H1 (cell line): Measurements from ENCODE around the gene ZNF730.

Experiments used
- HDAC2 ChIP-seq, 2 experiments: fragments of 300-600 bp in 1 of 2; sonication (generic) in 1 of 2; IDR thresholded peaks; 2 replicates each; pipeline ENCODE4 v1.6.1; 2011 to 2012; ENCODE audit warnings: low read depth in 2 of 2, low read length in 2 of 2, mild to moderate bottlenecking in 2 of 2, moderate library complexity in 2 of 2, borderline replicate concordance in 1 of 2, inconsistent platforms in 1 of 2
- POLR2A ChIP-seq, 2 experiments: IDR thresholded peaks; 1 replicate in 1 of 2; 2 replicates in 1 of 2; pipeline ENCODE4 v1.6.1; 2011; ENCODE audit warnings: low read depth in 2 of 2, low read length in 2 of 2, mild to moderate bottlenecking in 2 of 2; ENCODE audit errors: control extremely low read depth in 1 of 2
- POLR2AphosphoS5 ChIP-seq: IDR thresholded peaks from 2 replicates; pipeline ENCODE4 v1.6.1; 2011; ENCODE audit warnings: low read depth, low read length
- SIX5 ChIP-seq: IDR thresholded peaks from 2 replicates; pipeline ENCODE4 v1.6.1; 2011; ENCODE audit warnings: mild to moderate bottlenecking, low read depth, low read length
- TF ChIP-seq, protein P1 (sequence below), 3 experiments: IDR thresholded peaks; 1 replicate in 2 of 3; 2 replicates in 1 of 3; pipeline versions ENCODE4 v1.5.1 to v1.6.1; 2011; ENCODE audit warnings: low read length in 3 of 3, mild to moderate bottlenecking in 3 of 3, inconsistent platforms in 2 of 3, low read depth in 1 of 3, moderate library complexity in 1 of 3; ENCODE audit not compliant: insufficient read depth in 1 of 3; ENCODE audit errors: control extremely low read depth in 1 of 3
- TF ChIP-seq, protein P2 (sequence below): IDR thresholded peaks from 2 replicates; pipeline ENCODE4 v1.6.1; 2012; ENCODE audit warnings: inconsistent platforms

GRCh38 chr19:23098988-23099387, 17.8 kb upstream of the ZNF730 start:
- TF ChIP-seq HDAC2 (IDR thresholded peaks at IDR 0.05; ENCODE audit: borderline replicate concordance in 1 of 2, low read depth in 2 of 2, low read length in 2 of 2) = no peak
- TF ChIP-seq SIX5 = no peak
- TF ChIP-seq, protein P1, sequence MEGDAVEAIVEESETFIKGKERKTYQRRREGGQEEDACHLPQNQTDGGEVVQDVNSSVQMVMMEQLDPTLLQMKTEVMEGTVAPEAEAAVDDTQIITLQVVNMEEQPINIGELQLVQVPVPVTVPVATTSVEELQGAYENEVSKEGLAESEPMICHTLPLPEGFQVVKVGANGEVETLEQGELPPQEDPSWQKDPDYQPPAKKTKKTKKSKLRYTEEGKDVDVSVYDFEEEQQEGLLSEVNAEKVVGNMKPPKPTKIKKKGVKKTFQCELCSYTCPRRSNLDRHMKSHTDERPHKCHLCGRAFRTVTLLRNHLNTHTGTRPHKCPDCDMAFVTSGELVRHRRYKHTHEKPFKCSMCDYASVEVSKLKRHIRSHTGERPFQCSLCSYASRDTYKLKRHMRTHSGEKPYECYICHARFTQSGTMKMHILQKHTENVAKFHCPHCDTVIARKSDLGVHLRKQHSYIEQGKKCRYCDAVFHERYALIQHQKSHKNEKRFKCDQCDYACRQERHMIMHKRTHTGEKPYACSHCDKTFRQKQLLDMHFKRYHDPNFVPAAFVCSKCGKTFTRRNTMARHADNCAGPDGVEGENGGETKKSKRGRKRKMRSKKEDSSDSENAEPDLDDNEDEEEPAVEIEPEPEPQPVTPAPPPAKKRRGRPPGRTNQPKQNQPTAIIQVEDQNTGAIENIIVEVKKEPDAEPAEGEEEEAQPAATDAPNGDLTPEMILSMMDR (IDR thresholded peaks at IDR 0.05; ENCODE audit: control extremely low read depth in 1 of 3, insufficient read depth in 1 of 3, low read depth in 1 of 3, low read length in 3 of 3) = no peak
- TF ChIP-seq POLR2AphosphoS5 = no peak
- TF ChIP-seq, protein P2, sequence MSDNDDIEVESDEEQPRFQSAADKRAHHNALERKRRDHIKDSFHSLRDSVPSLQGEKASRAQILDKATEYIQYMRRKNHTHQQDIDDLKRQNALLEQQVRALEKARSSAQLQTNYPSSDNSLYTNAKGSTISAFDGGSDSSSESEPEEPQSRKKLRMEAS = no peak
- no peak for TF ChIP-seq POLR2A (IDR thresholded peaks at IDR 0.05; ENCODE audit: control extremely low read depth in 1 of 2, low read depth in 2 of 2, low read length in 2 of 2)
